Measurements from ENCODE around the gene RNF141. TPM values are rescaled to one million over a fixed set of nuclear protein-coding genes. Genes with fewer than 3 reads are reported as not detected.

Gene RNF141
- total RNA-seq, 3 donors from 2014 or later: 16.3 to 20.7 (median 18.4) TPM

GRCh38 chr11:10524471-10524870, 16.5 kb downstream of the RNF141 start:
- no peaks in the 10 kb centered on the region for H3K27me3 Mint-ChIP-seq (ENCODE audit: low read depth)
- no peaks in the 10 kb centered on the region for H3K9me3 Mint-ChIP-seq
- no peak for DNase-seq
- peaks cover 15% of the 10 kb centered on the region for H3K4me1 Mint-ChIP-seq (ENCODE audit: low read depth)
- ATAC-seq: no peak
- peaks cover 32% of the 10 kb centered on the region for H3K36me3 Mint-ChIP-seq (ENCODE audit: insufficient read depth)
- no peak overlapping the region for H3K4me3 Mint-ChIP-seq

DNA sequence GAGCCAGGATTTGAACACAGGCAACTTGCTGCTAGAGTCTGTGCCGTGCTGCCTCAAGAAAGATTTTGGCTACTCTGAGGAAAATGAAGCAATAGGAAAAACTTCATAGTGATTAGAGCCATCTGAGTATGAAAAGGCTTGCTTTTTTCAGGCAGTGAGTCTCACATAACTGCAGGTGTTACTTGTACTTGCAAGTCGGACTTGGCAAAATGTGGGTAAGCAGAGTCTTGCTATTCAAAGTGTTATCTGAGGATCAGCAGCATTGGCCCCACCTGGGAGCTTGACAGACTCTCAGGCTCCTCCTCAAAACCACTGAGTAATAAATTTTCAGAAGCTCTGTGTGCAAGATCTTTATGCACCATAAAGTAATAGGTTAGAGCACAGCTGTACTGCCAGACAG, 18.1 kb downstream of the RNF141 start:
- ATAC-seq (no peak), DNase-seq (no peak)
- H3K4me3 Mint-ChIP-seq: no peak overlapping the region
- peaks cover 15% of the 10 kb centered on the region for H3K4me1 Mint-ChIP-seq (ENCODE audit: low read depth)
- no peaks in the 10 kb centered on the region for H3K9me3 Mint-ChIP-seq
- peaks cover 24% of the 10 kb centered on the region for H3K36me3 Mint-ChIP-seq (ENCODE audit: insufficient read depth)
- no peaks in the 10 kb centered on the region for H3K27me3 Mint-ChIP-seq (ENCODE audit: low read depth)

GRCh38 chr11:10522276-10522675, 18.7 kb downstream of the RNF141 start:
- H3K4me1 Mint-ChIP-seq (ENCODE audit: low read depth): peaks cover 10% of the 10 kb centered on the region
- ATAC-seq (no peak), DNase-seq (no peak)
- peaks cover 21% of the 10 kb centered on the region for H3K36me3 Mint-ChIP-seq (ENCODE audit: insufficient read depth)
- no peaks in the 10 kb centered on the region for H3K27me3 Mint-ChIP-seq (ENCODE audit: low read depth)
- no peaks in the 10 kb centered on the region for H3K9me3 Mint-ChIP-seq
- no peak overlapping the region for H3K4me3 Mint-ChIP-seq

DNA sequence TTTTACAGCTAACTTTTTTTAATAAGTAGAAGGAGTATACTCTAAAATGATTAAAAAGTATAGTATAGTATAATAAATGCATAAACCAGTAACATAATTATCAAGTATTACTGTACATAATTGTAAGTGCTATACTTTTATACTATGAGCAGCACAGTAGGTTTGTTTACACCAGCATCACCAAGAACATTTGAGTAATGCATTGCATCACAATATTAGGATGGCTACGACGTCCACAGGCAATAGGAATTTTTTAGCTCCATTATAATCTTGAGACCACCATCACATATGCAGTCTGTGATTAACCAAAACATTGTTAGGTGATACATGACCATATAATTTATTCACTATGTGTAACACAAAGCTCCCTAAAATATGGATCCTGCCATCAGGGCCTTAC, 20.4 kb downstream of the RNF141 start:
- Mint-ChIP-seq H3K9me3 (no peaks in the 10 kb centered on the region), H3K27me3 (ENCODE audit: low read depth) (no peaks in the 10 kb centered on the region), H3K4me1 (ENCODE audit: low read depth) (no peaks in the 10 kb centered on the region), H3K36me3 (ENCODE audit: insufficient read depth) (peaks cover 17% of the 10 kb centered on the region), H3K4me3 (no peak overlapping the region)
- ATAC-seq (no peak), DNase-seq (no peak)

DNA sequence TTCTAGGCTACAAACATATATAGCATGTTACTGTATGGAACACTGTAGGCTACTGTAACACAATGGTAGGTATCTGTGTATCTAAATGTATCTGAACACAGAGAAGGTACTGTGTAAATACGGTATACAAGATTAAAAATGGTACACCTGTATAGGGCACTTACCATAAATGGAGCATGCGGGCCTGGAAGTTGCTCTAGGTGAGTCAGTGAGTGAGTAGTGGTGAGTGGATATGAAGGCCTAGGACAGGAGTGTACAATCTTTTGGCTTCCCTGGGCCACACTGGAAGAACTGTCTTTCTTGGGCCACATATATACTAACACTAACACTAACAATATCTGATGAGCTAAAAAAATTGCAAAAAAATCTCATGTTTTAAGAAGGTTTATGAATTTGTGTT, 21.4 kb downstream of the RNF141 start:
- DNase-seq (no peak), ATAC-seq (no peak)
- H3K9me3 Mint-ChIP-seq: no peaks in the 10 kb centered on the region
- H3K36me3 Mint-ChIP-seq (ENCODE audit: insufficient read depth): peaks cover 12% of the 10 kb centered on the region
- H3K4me1 Mint-ChIP-seq (ENCODE audit: low read depth): no peaks in the 10 kb centered on the region
- no peaks in the 10 kb centered on the region for H3K27me3 Mint-ChIP-seq (ENCODE audit: low read depth)
- no peak overlapping the region for H3K4me3 Mint-ChIP-seq

- Mint-ChIP-seq H3K36me3 (ENCODE audit: insufficient read depth) (peaks cover 14% of the 10 kb centered on the region), H3K4me3 (no peak overlapping the region), H3K9me3 (no peaks in the 10 kb centered on the region), H3K4me1 (ENCODE audit: low read depth) (no peaks in the 10 kb centered on the region), H3K27me3 (ENCODE audit: low read depth) (no peaks in the 10 kb centered on the region)
- DNase-seq (no peak), ATAC-seq (no peak)
Measured at GRCh38 chr11:10518891-10519290, 22.1 kb downstream of the RNF141 start.

DNA sequence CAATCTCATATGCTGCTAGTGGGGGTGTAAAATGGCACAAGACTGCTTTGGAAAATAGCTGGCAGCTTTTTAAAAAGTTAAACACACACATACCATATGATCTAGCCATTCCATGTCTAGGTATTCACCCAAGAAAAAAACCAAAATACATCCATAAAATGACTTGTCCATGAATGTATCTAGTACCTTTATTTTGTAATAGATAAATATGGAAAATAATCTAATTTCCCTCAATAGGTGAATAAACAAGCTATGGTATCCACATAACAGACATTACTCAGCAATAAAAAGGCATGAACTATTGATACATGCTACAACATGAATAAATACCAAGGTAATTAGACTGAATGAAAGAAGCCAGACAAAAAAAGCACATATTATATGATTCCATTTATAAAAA, 22.9 kb downstream of the RNF141 start:
- H3K36me3 Mint-ChIP-seq (ENCODE audit: insufficient read depth): peaks cover 13% of the 10 kb centered on the region
- H3K4me3 Mint-ChIP-seq: no peak overlapping the region
- ATAC-seq (no peak), DNase-seq (no peak)
- no peaks in the 10 kb centered on the region for H3K9me3 Mint-ChIP-seq
- H3K4me1 Mint-ChIP-seq (ENCODE audit: low read depth): no peaks in the 10 kb centered on the region
- H3K27me3 Mint-ChIP-seq (ENCODE audit: low read depth): no peaks in the 10 kb centered on the region

- peaks cover 11% of the 10 kb centered on the region for H3K36me3 Mint-ChIP-seq (ENCODE audit: insufficient read depth)
- no peak for DNase-seq
- ATAC-seq: no peak
- no peaks in the 10 kb centered on the region for H3K9me3 Mint-ChIP-seq
- H3K4me3 Mint-ChIP-seq: no peak overlapping the region
- no peaks in the 10 kb centered on the region for H3K27me3 Mint-ChIP-seq (ENCODE audit: low read depth)
- no peaks in the 10 kb centered on the region for H3K4me1 Mint-ChIP-seq (ENCODE audit: low read depth)
Measured at GRCh38 chr11:10515418-10515817, 25.6 kb downstream of the RNF141 start.

GRCh38 chr11:10514709-10515108, 26.3 kb downstream of the RNF141 start:
- Mint-ChIP-seq H3K36me3 (ENCODE audit: insufficient read depth) (peaks cover 11% of the 10 kb centered on the region), H3K4me1 (ENCODE audit: low read depth) (no peaks in the 10 kb centered on the region), H3K9me3 (no peaks in the 10 kb centered on the region), H3K27me3 (ENCODE audit: low read depth) (no peaks in the 10 kb centered on the region), H3K4me3 (no peak overlapping the region)
- DNase-seq (no peak), ATAC-seq (no peak)

DNA sequence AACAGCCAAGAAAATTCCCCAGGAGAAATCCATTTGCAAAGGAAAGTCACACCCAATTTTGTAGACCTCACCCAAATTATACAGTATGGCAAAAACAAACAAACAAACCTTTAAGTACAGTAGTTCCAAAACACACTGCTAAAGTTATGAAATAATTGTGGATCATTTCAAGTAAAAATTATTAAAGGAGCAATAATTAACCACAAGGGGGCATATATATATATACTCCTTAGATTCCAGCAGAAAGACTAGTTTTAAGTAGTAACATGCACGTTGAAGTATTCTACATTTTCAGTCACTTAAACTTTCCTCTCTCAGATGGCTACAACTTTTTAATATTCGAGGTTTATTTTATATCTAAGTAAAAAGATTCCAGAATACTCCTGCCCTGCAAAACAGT, 26.8 kb downstream of the RNF141 start:
- no peak for DNase-seq
- Mint-ChIP-seq H3K27me3 (ENCODE audit: low read depth) (no peaks in the 10 kb centered on the region), H3K36me3 (ENCODE audit: insufficient read depth) (peaks cover 11% of the 10 kb centered on the region), H3K9me3 (no peaks in the 10 kb centered on the region), H3K4me1 (ENCODE audit: low read depth) (no peaks in the 10 kb centered on the region), H3K4me3 (no peak overlapping the region)
- no peak for ATAC-seq

GRCh38 chr11:10511181-10511621, 29.8 kb downstream of the RNF141 start:
- no peaks in the 10 kb centered on the region for H3K27me3 Mint-ChIP-seq (ENCODE audit: low read depth)
- no peaks in the 10 kb centered on the region for H3K4me1 Mint-ChIP-seq (ENCODE audit: low read depth)
- peaks cover 8% of the 10 kb centered on the region for H3K36me3 Mint-ChIP-seq (ENCODE audit: insufficient read depth)
- DNase-seq: no peak
- ATAC-seq: no peak
- H3K4me3 Mint-ChIP-seq: no peak overlapping the region
- H3K9me3 Mint-ChIP-seq: no peaks in the 10 kb centered on the region

- H3K9me3 Mint-ChIP-seq: no peaks in the 10 kb centered on the region
- no peaks in the 10 kb centered on the region for H3K27me3 Mint-ChIP-seq (ENCODE audit: low read depth)
- peaks cover 18% of the 10 kb centered on the region for H3K36me3 Mint-ChIP-seq (ENCODE audit: insufficient read depth)
- DNase-seq: no peak
- ATAC-seq: no peak
- H3K4me1 Mint-ChIP-seq (ENCODE audit: low read depth): peaks cover 4% of the 10 kb centered on the region
- H3K4me3 Mint-ChIP-seq: no peak overlapping the region
Measured at GRCh38 chr11:10506008-10506370, 35.0 kb downstream of the RNF141 start.

DNA sequence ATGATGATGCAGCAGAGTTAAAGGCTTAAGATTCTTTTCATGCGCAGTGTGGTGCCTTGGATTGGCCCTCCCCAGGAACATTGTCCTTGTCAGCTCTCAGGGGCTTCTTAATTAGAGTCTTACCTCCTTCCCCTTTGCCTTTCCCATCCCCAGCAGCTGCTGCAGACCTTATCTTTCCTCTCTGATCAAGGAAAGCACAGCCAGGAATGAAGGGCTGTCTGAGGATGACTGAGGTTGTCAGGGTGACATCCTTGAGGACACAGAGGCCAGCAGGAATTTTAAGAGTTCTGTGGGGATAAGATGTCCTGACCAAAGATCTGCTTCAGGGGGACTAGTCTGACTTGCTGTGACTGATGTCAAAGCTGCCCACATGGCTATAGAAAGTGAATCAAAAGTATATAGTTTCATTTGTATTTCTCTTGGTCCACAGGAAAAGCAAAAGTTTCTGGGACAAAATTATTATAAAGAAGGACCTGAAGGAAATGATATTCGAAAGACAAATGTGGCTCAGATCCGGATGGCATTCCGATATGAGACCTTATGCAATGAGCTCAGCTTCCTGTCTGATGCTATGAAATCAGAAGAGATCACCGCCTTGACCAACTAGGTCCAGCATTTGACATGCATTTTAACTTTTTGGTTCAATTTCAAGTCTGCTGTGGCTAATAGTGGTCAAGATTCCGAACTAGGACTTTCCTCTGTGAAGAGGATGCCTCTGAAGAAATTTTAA, 35.5 kb downstream of the RNF141 start:
- no peak overlapping the region for H3K4me3 Mint-ChIP-seq
- H3K27me3 Mint-ChIP-seq (ENCODE audit: low read depth): no peaks in the 10 kb centered on the region
- peaks cover 4% of the 10 kb centered on the region for H3K4me1 Mint-ChIP-seq (ENCODE audit: low read depth)
- ATAC-seq (no peak), DNase-seq (no peak)
- no peaks in the 10 kb centered on the region for H3K9me3 Mint-ChIP-seq
- peaks cover 16% of the 10 kb centered on the region for H3K36me3 Mint-ChIP-seq (ENCODE audit: insufficient read depth)

DNA sequence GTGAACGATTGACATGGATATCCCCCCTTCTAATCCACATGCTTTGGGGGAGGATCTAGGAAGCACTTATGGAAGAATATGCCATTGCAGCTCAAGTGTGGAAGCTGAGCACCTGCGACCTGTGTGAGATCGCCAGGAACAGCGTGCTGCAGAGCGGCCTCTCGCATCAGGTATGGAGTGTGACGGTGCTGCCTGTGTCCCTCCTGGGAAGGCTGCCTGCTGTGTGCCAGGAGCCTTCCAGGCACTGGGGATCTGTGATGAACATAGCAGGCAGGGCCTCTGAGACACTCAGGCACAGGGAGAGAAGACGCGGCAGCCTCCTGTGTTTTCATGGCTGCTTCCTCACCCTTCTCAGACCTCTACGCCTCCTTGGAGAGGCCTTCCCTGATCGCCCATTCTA, 36.5 kb downstream of the RNF141 start:
- H3K27me3 Mint-ChIP-seq (ENCODE audit: low read depth): no peaks in the 10 kb centered on the region
- peaks cover 4% of the 10 kb centered on the region for H3K4me1 Mint-ChIP-seq (ENCODE audit: low read depth)
- no peaks in the 10 kb centered on the region for H3K9me3 Mint-ChIP-seq
- H3K4me3 Mint-ChIP-seq: no peak overlapping the region
- ATAC-seq (no peak), DNase-seq (no peak)
- peaks cover 22% of the 10 kb centered on the region for H3K36me3 Mint-ChIP-seq (ENCODE audit: insufficient read depth)

- peaks cover 22% of the 10 kb centered on the region for H3K36me3 Mint-ChIP-seq (ENCODE audit: insufficient read depth)
- H3K4me3 Mint-ChIP-seq: no peak overlapping the region
- H3K27me3 Mint-ChIP-seq (ENCODE audit: low read depth): no peaks in the 10 kb centered on the region
- DNase-seq: no peak
- no peak for ATAC-seq
- H3K4me1 Mint-ChIP-seq (ENCODE audit: low read depth): peaks cover 4% of the 10 kb centered on the region
- no peaks in the 10 kb centered on the region for H3K9me3 Mint-ChIP-seq
Measured at GRCh38 chr11:10503777-10504480, 37.1 kb downstream of the RNF141 start.

All from activated T-cell treated with anti-CD3 and anti-CD28 coated beads, Interleukin-2, amount 50 U/mL, for 4 hours (primary cell).